Transverse colon (tissue), 4 donors: ENCODE data around the gene CLDN9.

ENCODE experiments used
- EP300 ChIP-seq: sonication (generic); formaldehyde crosslinking; IDR thresholded peaks from one replicate; pipeline ENCODE4 v1.6.1; 2017; ENCODE audit warnings: antibody characterized with exemption, low read depth
- POLR2A ChIP-seq: fragments of 450-650 bp; IDR thresholded peaks from one replicate; pipeline ENCODE4 v1.6.1; 2016; ENCODE audit warnings: antibody characterized with exemption, mild to moderate bottlenecking, moderate library complexity
- POLR2AphosphoS5 ChIP-seq, 3 donors: sonication (generic); formaldehyde crosslinking; IDR thresholded peaks; one replicate each; pipeline ENCODE4 v1.6.1; 2016; ENCODE audit warnings: antibody characterized with exemption in 3 of 3
- TF ChIP-seq, protein P1 (sequence below), 5 experiments: fragments of 200-600 bp in 3 of 5; fragments of 450-650 bp in 2 of 5; sonication (generic) in 3 of 5; IDR thresholded peaks; 1 replicate in 2 of 5; 2 replicates in 3 of 5; pipeline ENCODE4 v1.5.1; 2016 to 2017; ENCODE audit warnings: antibody characterized with exemption in 5 of 5, inconsistent platforms in 3 of 5, mild to moderate bottlenecking in 2 of 5, moderate library complexity in 1 of 5

DNA sequence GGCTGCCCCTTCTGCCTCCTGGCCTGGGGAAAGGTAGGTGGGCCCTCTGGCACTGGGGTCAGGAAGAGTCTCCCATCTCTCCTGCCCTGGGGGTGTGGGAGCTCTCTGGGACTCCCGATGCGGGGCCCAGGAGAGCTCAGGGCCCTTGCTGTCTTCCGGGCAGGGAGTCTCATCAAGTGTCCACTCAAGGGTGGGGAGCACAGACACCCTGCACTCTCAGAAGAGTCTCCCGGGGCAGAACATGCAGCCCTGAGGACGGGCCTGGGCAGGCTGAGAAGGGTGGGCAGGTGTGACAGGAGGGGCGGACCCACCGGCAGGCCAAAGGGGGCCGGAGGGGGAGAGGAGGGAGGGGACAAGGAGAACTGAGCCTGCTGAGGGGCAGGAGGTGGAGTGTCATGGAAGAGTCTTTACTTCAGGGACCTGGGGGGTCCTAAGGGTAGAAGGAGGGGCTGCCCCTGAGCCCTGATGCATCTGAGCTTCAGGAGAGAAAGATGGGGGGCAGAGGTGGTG lies 24.1 kb upstream of the CLDN9 start:
- no peak for TF ChIP-seq POLR2A
- TF ChIP-seq, protein P1, sequence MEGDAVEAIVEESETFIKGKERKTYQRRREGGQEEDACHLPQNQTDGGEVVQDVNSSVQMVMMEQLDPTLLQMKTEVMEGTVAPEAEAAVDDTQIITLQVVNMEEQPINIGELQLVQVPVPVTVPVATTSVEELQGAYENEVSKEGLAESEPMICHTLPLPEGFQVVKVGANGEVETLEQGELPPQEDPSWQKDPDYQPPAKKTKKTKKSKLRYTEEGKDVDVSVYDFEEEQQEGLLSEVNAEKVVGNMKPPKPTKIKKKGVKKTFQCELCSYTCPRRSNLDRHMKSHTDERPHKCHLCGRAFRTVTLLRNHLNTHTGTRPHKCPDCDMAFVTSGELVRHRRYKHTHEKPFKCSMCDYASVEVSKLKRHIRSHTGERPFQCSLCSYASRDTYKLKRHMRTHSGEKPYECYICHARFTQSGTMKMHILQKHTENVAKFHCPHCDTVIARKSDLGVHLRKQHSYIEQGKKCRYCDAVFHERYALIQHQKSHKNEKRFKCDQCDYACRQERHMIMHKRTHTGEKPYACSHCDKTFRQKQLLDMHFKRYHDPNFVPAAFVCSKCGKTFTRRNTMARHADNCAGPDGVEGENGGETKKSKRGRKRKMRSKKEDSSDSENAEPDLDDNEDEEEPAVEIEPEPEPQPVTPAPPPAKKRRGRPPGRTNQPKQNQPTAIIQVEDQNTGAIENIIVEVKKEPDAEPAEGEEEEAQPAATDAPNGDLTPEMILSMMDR (IDR thresholded peaks at IDR 0.05), result no peak
- no peak for TF ChIP-seq EP300
- no peak for TF ChIP-seq POLR2AphosphoS5 (IDR thresholded peaks at IDR 0.05)
